Memory B cell (primary cell): ENCODE data around the gene FGD5.
A peak's percentile ranks its signal among the peaks of the same experiment; 100 is the strongest.

Experiments
- ATAC-seq: fragments of 150-1000 bp; cut with Tn5 transposase; 2 replicates; pipeline ENCODE4 v1.10.0; 2021; ENCODE audit warnings: low read depth, mild to moderate bottlenecking, moderate library complexity
- DNase-seq, 2 donors: peaks; one replicate each; pipeline ENCODE4 v3.0.0; 2022; ENCODE audit warnings: low spot score in 2 of 2
- H3K27ac Mint-ChIP-seq: one replicate; pipeline ENCODE4 v1.8.0; 2022; ENCODE audit warnings: mild to moderate bottlenecking, moderate library complexity, mixed read lengths
- H3K27me3 Mint-ChIP-seq: one replicate; pipeline ENCODE4 v1.8.0; 2022; ENCODE audit warnings: mixed read lengths
- H3K36me3 Mint-ChIP-seq: one replicate; pipeline ENCODE4 v1.8.0; 2022; ENCODE audit warnings: mild to moderate bottlenecking, mixed read lengths
- H3K4me1 Mint-ChIP-seq: one replicate; pipeline ENCODE4 v1.8.0; 2022; ENCODE audit warnings: mixed read lengths
- H3K4me3 Mint-ChIP-seq: one replicate; pipeline ENCODE4 v1.8.0; 2022; ENCODE audit warnings: mild to moderate bottlenecking, moderate library complexity, mixed read lengths
- H3K9me3 Mint-ChIP-seq: one replicate; pipeline ENCODE4 v1.8.0; 2022; ENCODE audit warnings: mixed read lengths

The FGD5 gene

GRCh38 chr3:14905055-14905657 is 86.4 kb downstream of the FGD5 start:
- Mint-ChIP-seq H3K4me3 (no peak overlapping the region), H3K27ac (no peak overlapping the region), H3K9me3 (peaks cover 8% of the 10 kb centered on the region), H3K27me3 (peaks cover 13% of the 10 kb centered on the region), H3K4me1 (no peaks in the 10 kb centered on the region), H3K36me3 (peaks cover 7% of the 10 kb centered on the region)
- DNase-seq (no peak), ATAC-seq (no peak)

- no peak for ATAC-seq
- Mint-ChIP-seq H3K27ac (no peak overlapping the region), H3K36me3 (peaks cover 7% of the 10 kb centered on the region), H3K4me1 (no peaks in the 10 kb centered on the region), H3K27me3 (peaks cover 12% of the 10 kb centered on the region), H3K9me3 (peaks cover 8% of the 10 kb centered on the region), H3K4me3 (no peak overlapping the region)
- no peak for DNase-seq
Observed at GRCh38 chr3:14906355-14906971, 87.7 kb downstream of the FGD5 start.

DNA sequence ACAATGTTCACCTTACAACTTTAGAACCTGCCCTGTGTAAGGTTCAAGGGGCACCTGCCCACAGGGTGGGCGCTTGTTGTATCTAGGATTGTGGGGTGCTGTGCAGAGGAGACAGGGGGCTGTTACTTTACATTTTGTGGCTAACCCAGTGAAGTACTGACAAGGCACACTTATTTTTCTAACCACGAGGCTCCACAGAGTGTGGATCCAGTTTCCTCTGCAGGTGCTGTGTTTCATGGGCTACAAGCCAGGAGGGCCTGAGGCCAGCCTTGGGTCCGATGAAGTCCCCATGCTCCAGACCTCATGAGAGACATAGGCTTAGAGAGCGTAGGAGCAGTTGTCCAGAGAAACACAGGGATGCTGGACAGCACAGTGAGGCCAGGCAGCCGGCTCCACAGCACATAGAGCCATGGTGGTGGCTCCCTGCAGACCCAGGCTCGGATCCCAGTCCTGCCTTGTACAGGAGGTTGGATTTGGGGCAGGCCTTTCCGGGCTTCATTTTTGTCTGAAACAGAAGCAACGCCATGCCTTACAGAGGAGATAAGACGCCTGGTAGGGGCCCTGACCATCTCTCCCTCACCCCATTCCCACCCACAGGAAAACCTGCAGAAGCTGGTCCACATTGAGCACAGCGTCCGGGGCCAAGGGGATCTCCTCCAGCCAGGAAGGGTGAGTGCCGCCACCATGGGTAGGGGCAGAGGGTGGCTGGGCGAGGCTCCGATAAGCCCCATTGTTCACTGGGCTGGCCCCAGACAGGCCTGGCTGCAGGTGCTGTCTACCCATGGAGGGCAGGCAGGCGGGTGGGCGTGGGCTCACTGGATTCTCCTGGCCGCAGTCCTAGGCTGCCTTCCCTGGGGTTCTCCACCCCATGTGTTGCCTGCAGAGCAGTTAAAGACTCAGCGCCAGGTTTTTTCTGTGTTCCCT is 88.5 kb downstream of the FGD5 start:
- Mint-ChIP-seq H3K27me3 (peaks cover 13% of the 10 kb centered on the region), H3K9me3 (peaks cover 8% of the 10 kb centered on the region), H3K4me3 (no peak overlapping the region), H3K36me3 (peaks cover 7% of the 10 kb centered on the region), H3K27ac (no peak overlapping the region), H3K4me1 (no peaks in the 10 kb centered on the region)
- no peak for ATAC-seq
- no peak for DNase-seq

DNA sequence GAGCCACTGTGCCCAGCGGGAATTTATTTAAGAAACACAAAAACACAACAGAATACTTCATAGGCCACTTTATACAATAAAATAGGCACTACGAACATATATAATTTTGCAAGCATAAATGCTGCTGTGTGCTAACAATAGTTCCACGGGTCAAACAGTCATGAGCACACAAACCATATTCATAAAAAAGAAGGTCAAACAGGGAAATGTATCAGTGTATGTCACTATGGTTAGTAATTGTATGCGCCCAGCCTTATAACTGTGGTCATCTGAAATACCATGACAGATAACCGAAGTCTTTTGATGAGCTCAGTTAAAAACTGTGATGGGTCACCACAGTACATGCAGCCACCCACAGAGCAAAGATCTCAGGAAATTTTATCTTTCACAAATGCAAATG is 90.5 kb downstream of the FGD5 start:
- no peak overlapping the region for H3K27ac Mint-ChIP-seq
- H3K4me3 Mint-ChIP-seq, result no peak overlapping the region
- peaks cover 7% of the 10 kb centered on the region for H3K36me3 Mint-ChIP-seq
- no peaks in the 10 kb centered on the region for H3K4me1 Mint-ChIP-seq
- peaks cover 18% of the 10 kb centered on the region for H3K27me3 Mint-ChIP-seq
- ATAC-seq (no peak), DNase-seq (no peak)
- peaks cover 8% of the 10 kb centered on the region for H3K9me3 Mint-ChIP-seq

DNA sequence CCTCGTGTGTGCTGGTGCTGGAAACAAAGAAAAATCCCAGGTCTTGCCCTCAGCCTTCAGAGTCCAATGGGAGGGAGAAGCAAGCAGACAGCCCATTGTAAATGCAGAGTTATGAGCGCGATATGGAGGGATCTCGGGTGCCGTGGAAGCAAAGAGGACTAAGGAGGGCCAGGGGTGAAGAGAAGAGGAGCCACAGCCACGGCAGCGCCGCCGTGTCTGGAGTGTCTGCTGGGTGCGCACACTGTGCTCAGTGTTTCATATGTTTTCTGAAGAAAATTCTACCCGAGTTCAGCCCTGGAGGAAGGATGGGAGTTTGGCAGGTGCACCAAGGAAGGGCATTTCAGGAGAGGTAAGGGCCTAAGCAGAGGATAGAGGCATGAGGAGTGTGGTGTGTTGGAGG is 92.9 kb downstream of the FGD5 start:
- DNase-seq, result no peak
- peaks cover 15% of the 10 kb centered on the region for H3K27me3 Mint-ChIP-seq
- ATAC-seq, result no peak
- H3K4me3 Mint-ChIP-seq, result no peak overlapping the region
- H3K4me1 Mint-ChIP-seq, result no peaks in the 10 kb centered on the region
- no peaks in the 10 kb centered on the region for H3K36me3 Mint-ChIP-seq
- H3K27ac Mint-ChIP-seq, result peak overlapping the region; percentile 4
- H3K9me3 Mint-ChIP-seq, result no peaks in the 10 kb centered on the region

GRCh38 chr3:14913071-14913925 is 94.5 kb downstream of the FGD5 start:
- no peak for ATAC-seq
- Mint-ChIP-seq H3K9me3 (no peaks in the 10 kb centered on the region), H3K36me3 (no peaks in the 10 kb centered on the region), H3K27me3 (peaks cover 18% of the 10 kb centered on the region), H3K4me3 (no peak overlapping the region), H3K27ac (no peak overlapping the region), H3K4me1 (no peaks in the 10 kb centered on the region)
- no peak for DNase-seq

DNA sequence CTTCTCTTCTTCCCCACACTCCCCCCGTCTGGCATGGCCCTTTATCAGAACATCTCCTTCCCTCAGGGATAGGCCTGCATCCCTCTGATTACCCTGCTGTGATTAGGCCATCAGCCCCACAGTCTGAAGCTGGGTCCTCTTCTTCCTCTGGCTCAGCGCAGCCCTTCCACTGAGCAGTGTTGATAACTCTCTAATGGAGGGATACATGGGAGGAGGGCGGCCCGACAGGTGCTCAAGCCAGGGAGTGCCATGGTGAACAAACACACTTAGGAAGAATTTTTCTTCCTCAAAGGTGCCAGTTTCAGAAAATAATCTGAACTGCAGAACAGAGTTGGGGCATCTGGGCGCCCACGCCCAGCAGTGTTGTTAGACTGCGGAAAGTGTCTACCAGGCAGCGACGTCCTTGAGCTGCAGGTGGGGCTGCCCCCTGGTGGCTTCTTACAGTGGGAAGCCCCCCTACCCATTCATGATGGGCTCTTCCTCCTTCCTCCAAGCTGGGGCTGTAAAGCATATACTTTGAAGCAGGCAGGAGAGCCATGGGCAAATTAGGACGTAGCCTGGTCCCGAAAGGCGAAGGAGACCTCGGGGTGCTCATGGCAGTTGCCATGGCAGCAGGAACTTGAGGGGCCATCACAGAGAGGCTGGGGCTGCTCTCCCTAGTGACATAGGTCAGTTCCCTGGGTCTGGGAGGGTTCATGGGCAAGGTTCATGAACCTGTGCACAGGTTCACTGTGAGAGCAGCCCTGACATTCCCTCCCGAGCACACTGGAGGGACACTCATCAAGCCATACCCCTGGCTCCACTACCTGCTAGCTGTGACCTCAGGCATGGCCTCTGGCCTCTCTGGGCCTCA is 95.4 kb downstream of the FGD5 start:
- Mint-ChIP-seq H3K4me3 (no peak overlapping the region), H3K27me3 (peaks cover 18% of the 10 kb centered on the region), H3K27ac (no peak overlapping the region), H3K9me3 (no peaks in the 10 kb centered on the region), H3K4me1 (no peaks in the 10 kb centered on the region), H3K36me3 (no peaks in the 10 kb centered on the region)
- ATAC-seq, result no peak
- no peak for DNase-seq

DNA sequence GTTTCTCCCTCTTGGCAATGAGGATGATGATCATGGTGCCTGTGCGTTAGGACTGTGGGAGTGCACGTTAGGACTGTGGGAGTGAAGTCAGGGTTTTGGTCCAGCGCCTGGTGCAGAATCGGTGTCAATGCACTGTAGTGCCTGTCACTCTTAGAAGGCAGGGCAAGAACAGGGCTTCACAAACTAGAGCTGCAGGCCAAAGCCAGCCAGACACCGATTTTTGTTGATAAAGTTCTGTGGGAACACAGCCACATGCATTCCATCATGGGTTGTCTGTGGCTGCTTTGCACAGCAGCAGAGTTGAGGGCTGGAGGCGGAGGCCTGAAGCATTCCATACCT is 96.0 kb downstream of the FGD5 start:
- no peaks in the 10 kb centered on the region for H3K4me1 Mint-ChIP-seq
- H3K27me3 Mint-ChIP-seq, result peaks cover 18% of the 10 kb centered on the region
- no peaks in the 10 kb centered on the region for H3K9me3 Mint-ChIP-seq
- DNase-seq, result no peak
- no peaks in the 10 kb centered on the region for H3K36me3 Mint-ChIP-seq
- ATAC-seq, result no peak
- H3K27ac Mint-ChIP-seq, result no peak overlapping the region
- H3K4me3 Mint-ChIP-seq, result no peak overlapping the region

DNA sequence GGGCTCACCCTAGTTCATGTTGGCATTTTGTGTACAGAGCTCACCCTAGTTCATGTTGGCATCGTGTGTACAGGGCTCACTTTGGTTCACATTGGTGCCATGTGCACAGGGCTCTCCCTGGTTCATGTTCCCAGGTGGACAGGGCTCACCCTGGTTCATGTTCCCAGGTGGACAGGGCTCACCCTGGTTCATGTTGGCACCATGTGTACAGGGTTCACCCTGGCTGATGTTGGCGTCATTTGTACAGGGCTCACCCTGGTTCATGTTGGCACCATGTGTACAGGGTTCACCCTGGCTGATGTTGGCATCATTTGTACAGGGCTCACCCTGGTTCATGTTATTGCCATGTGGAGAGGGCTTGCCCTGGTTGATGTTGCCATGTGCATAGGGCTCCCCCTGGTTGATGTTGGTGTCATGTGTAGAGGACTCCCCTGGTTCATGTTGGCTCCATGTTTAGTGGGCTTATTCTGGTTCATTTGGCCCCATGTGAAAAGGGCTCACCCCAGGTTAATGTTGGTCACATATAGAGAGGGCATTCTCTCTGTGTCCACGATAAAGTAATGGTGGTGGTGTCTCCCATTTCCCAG is 97.0 kb downstream of the FGD5 start:
- Mint-ChIP-seq H3K4me3 (no peak overlapping the region), H3K9me3 (no peaks in the 10 kb centered on the region), H3K27ac (no peak overlapping the region), H3K4me1 (no peaks in the 10 kb centered on the region), H3K36me3 (no peaks in the 10 kb centered on the region), H3K27me3 (peaks cover 18% of the 10 kb centered on the region)
- DNase-seq (no peak), ATAC-seq (no peak)

- H3K9me3 Mint-ChIP-seq, result no peaks in the 10 kb centered on the region
- no peak for ATAC-seq
- peaks cover 3% of the 10 kb centered on the region for H3K4me1 Mint-ChIP-seq
- no peak overlapping the region for H3K4me3 Mint-ChIP-seq
- no peaks in the 10 kb centered on the region for H3K36me3 Mint-ChIP-seq
- H3K27ac Mint-ChIP-seq, result no peak overlapping the region
- peaks cover 13% of the 10 kb centered on the region for H3K27me3 Mint-ChIP-seq
- no peak for DNase-seq
Observed at GRCh38 chr3:14918356-14918860, 99.6 kb downstream of the FGD5 start.

GRCh38 chr3:14920536-14920935 is 101.8 kb downstream of the FGD5 start:
- no peak for ATAC-seq
- no peaks in the 10 kb centered on the region for H3K36me3 Mint-ChIP-seq
- H3K4me1 Mint-ChIP-seq, result peaks cover 3% of the 10 kb centered on the region
- no peak overlapping the region for H3K27ac Mint-ChIP-seq
- no peak for DNase-seq
- no peak overlapping the region for H3K4me3 Mint-ChIP-seq
- H3K27me3 Mint-ChIP-seq, result peaks cover 4% of the 10 kb centered on the region
- H3K9me3 Mint-ChIP-seq, result no peaks in the 10 kb centered on the region

GRCh38 chr3:14921034-14921616 is 102.4 kb downstream of the FGD5 start:
- Mint-ChIP-seq H3K9me3 (no peaks in the 10 kb centered on the region), H3K4me3 (no peak overlapping the region), H3K36me3 (no peaks in the 10 kb centered on the region), H3K27me3 (peaks cover 4% of the 10 kb centered on the region), H3K27ac (no peak overlapping the region), H3K4me1 (peaks cover 3% of the 10 kb centered on the region)
- ATAC-seq (peak; percentile 93), DNase-seq (peak; percentile 74 to 79)
